ENCODE data around the gene C1orf210.

DNA sequence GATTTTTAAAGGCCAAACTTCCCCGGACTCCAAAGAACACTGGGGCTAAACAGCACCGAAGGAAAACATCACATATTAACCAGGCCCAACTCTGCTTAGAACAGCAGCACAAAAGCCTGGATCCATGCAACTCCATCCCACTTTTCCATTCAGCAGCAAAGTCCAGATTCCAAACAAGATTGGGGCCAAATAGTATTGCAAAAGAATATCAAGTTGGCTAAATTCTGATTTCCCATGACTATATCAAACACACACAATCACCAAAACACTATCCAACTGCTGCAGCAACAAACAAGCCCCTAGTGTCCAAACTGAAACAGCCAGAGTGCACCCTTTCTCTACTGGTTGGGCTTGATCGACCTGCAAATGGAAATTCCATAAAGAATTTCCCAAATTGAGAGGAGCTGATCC is 35.0 kb downstream of the C1orf210 start:
- TF ChIP-seq POLR2AphosphoS5 (IDR thresholded peaks at IDR 0.05; ENCODE audit: borderline replicate concordance, low read depth, low read length): no peak
- no peak for TF ChIP-seq EZH2 (IDR thresholded peaks at IDR 0.05)

Data from SK-N-MC (cell line).